Measurements from ENCODE around the gene CACNA1I. TPM values are rescaled to one million over a fixed set of nuclear protein-coding genes. Genes with fewer than 3 reads are reported as not detected.
A peak's percentile ranks its signal among the peaks of the same experiment; 100 is the strongest.

Gene CACNA1I
- total RNA-seq, 1 donor from 2014 or later: 0.05 TPM

DNA sequence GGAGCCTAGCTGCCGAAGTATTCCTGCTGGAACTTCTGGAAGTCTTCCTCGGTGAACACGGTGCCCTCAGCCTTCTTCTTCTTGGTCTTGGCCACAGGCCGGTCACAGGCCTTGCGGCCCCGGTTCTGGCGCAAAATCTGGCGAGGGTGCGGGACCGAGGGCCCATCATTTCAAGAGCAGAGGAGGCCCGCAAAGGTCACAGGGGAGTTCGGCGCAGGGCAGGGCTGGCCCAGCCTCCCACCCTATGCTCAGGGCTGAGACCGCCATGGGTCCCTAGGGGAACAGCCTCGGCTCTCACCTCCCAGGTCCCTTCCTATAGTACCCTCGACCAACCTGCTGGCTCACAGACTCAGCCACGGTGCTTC lies 41.1 kb upstream of the CACNA1I start:
- peaks cover 62% of the 10 kb centered on the region for H3K36me3 Mint-ChIP-seq (ENCODE audit: low read depth)
- intact Hi-C loops (cut with micrococcal nuclease): loop anchor here (1.0 to 10.0 kb wide), 2 partner anchors 36 to 1755 kb away; partner anchors contain the start of gene RANGAP1

GRCh38 chr22:39530116-39530515 lies 40.4 kb upstream of the CACNA1I start:
- Mint-ChIP-seq H3K4me3 (peak overlapping the region; percentile 97), H3K36me3 (ENCODE audit: low read depth) (peaks cover 56% of the 10 kb centered on the region), H3K27ac (peak overlapping the region; percentile 46), H3K4me1 (peaks cover 67% of the 10 kb centered on the region), H3K27me3 (peaks cover 3% of the 10 kb centered on the region), H3K9me3 (no peaks in the 10 kb centered on the region)
- intact Hi-C loops (cut with micrococcal nuclease): loop anchor here (1.0 to 5.0 kb wide), 3 partner anchors 34 to 412 kb away; partner anchors contain the start of gene GRAP2
- DNase-seq: no peak

More for the DNA sequence above, 41.1 kb upstream of the CACNA1I start:
- no peak for DNase-seq
- peaks cover 3% of the 10 kb centered on the region for H3K27me3 Mint-ChIP-seq
- H3K4me1 Mint-ChIP-seq: peaks cover 72% of the 10 kb centered on the region
- H3K27ac Mint-ChIP-seq: peak overlapping the region; percentile 46
- H3K4me3 Mint-ChIP-seq: peak overlapping the region; percentile 97
- no peaks in the 10 kb centered on the region for H3K9me3 Mint-ChIP-seq

DNA sequence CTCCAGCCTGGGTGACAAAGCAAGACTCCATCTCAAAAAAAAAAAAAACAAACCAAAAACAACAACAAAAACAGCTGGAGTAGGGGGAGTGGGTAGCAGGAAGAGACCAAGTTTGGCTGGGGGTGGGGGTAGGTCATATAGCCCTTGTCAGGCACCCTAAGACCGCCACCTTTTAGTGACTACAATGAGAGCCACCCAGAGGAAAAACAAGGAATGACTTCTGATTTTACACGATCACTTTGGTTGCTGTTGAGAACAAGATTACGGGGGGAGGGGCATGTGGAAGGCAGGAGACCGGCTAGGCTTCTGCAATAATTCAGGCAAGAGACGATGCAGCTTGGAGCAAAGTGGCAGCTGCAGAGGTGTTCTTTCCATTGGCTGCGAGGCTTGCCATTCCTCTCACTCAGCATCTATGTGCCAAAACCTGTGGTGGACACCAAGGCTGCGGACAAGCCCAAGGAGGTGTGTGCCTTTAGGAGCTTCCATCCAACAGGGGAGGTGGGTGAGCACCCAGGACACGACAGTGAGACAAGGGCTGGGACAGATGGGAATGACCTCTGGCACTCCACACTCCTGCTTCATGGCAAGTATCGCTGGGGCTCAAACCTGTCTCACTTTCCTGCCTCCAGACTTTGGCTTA lies 39.7 kb upstream of the CACNA1I start:
- intact Hi-C loops (cut with micrococcal nuclease): loop anchor here (1.0 to 5.0 kb wide), 3 partner anchors 35 to 411 kb away; partner anchors contain the start of gene GRAP2
- Mint-ChIP-seq H3K36me3 (ENCODE audit: low read depth) (peaks cover 50% of the 10 kb centered on the region), H3K27ac (peak overlapping the region; percentile 50), H3K4me1 (peaks cover 61% of the 10 kb centered on the region), H3K4me3 (peak overlapping the region; percentile 97), H3K9me3 (no peaks in the 10 kb centered on the region), H3K27me3 (peaks cover 3% of the 10 kb centered on the region)
- peak; percentile 73 for DNase-seq

- peaks cover 3% of the 10 kb centered on the region for H3K27me3 Mint-ChIP-seq
- H3K9me3 Mint-ChIP-seq: no peaks in the 10 kb centered on the region
- H3K36me3 Mint-ChIP-seq (ENCODE audit: low read depth): peaks cover 42% of the 10 kb centered on the region
- peaks cover 50% of the 10 kb centered on the region for H3K4me1 Mint-ChIP-seq
- H3K4me3 Mint-ChIP-seq: peak within 1 kb of the TSS; percentile 97
- DNase-seq: peak; percentile 100
- intact Hi-C loops (cut with micrococcal nuclease): loop anchor here (1.0 to 5.0 kb wide), 7 partner anchors 12 to 814 kb away; partner anchors contain the start of genes ADSL, ATF4, GRAP2 and MIEF1
- H3K27ac Mint-ChIP-seq: peak within 1 kb of the TSS; percentile 91
Measured at GRCh38 chr22:39532215-39533073, 38.1 kb upstream of the CACNA1I start, which contains the start of gene RPS19BP1. Gene RPS19BP1 (minus strand): TSS chr22:39532748. CDS start chr22:39532738, 10 bp downstream.

- Mint-ChIP-seq H3K36me3 (ENCODE audit: low read depth) (peaks cover 30% of the 10 kb centered on the region), H3K27ac (no peak overlapping the region), H3K27me3 (peaks cover 3% of the 10 kb centered on the region), H3K4me1 (peaks cover 40% of the 10 kb centered on the region), H3K4me3 (peak overlapping the region; percentile 29), H3K9me3 (no peaks in the 10 kb centered on the region)
- no peak for DNase-seq
- intact Hi-C loops (cut with micrococcal nuclease): loop anchor here (1.0 to 5.0 kb wide), 4 partner anchors 368 to 502 kb away; partner anchors contain the start of gene GRAP2
Measured at GRCh38 chr22:39534092-39534506, 36.5 kb upstream of the CACNA1I start.

- no peaks in the 10 kb centered on the region for H3K9me3 Mint-ChIP-seq
- DNase-seq: peak; percentile 95
- intact Hi-C loops (cut with micrococcal nuclease): loop anchor here (1.0 to 5.0 kb wide), 4 partner anchors 368 to 502 kb away; partner anchors contain the start of gene GRAP2
- H3K27me3 Mint-ChIP-seq: peaks cover 3% of the 10 kb centered on the region
- H3K4me3 Mint-ChIP-seq: peak overlapping the region; percentile 29
- no peak overlapping the region for H3K27ac Mint-ChIP-seq
- H3K4me1 Mint-ChIP-seq: peaks cover 35% of the 10 kb centered on the region
- peaks cover 24% of the 10 kb centered on the region for H3K36me3 Mint-ChIP-seq (ENCODE audit: low read depth)
Measured at GRCh38 chr22:39534591-39535356, 35.8 kb upstream of the CACNA1I start.

DNA sequence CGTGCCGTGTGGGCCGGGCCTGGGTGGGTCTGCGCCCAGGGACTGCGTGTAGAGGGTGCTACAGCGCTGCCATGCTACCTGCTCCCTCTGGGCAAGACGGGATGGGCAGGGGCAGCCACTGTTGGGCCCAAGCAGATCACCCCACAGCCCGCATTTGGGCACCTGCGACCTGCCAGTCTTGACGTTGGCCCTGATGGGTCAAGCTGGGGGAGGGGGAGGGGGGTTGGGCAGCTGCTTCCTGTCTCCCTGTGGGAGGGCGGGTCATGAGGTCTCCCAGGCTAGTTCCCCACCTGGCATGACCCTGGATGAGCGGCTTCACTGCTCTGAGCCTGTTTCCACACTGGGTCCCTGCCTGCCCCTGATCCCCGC lies 35.2 kb upstream of the CACNA1I start:
- intact Hi-C loops (cut with micrococcal nuclease): no loop called here
- H3K9me3 Mint-ChIP-seq: no peaks in the 10 kb centered on the region
- H3K4me3 Mint-ChIP-seq: no peak overlapping the region
- H3K27me3 Mint-ChIP-seq: peaks cover 6% of the 10 kb centered on the region
- H3K27ac Mint-ChIP-seq: no peak overlapping the region
- H3K4me1 Mint-ChIP-seq: peaks cover 31% of the 10 kb centered on the region
- peaks cover 18% of the 10 kb centered on the region for H3K36me3 Mint-ChIP-seq (ENCODE audit: low read depth)
- no peak for DNase-seq

- peaks cover 12% of the 10 kb centered on the region for H3K36me3 Mint-ChIP-seq (ENCODE audit: low read depth)
- no peak for DNase-seq
- peaks cover 26% of the 10 kb centered on the region for H3K4me1 Mint-ChIP-seq
- H3K9me3 Mint-ChIP-seq: no peaks in the 10 kb centered on the region
- H3K4me3 Mint-ChIP-seq: no peak overlapping the region
- no peak overlapping the region for H3K27ac Mint-ChIP-seq
- peaks cover 8% of the 10 kb centered on the region for H3K27me3 Mint-ChIP-seq
- intact Hi-C loops (cut with micrococcal nuclease): no loop called here
Measured at GRCh38 chr22:39535831-39536449, 34.6 kb upstream of the CACNA1I start.

GRCh38 chr22:39536711-39537110 lies 33.8 kb upstream of the CACNA1I start:
- Mint-ChIP-seq H3K27me3 (peaks cover 8% of the 10 kb centered on the region), H3K4me1 (peaks cover 18% of the 10 kb centered on the region), H3K9me3 (no peaks in the 10 kb centered on the region), H3K27ac (no peak overlapping the region), H3K36me3 (ENCODE audit: low read depth) (peaks cover 7% of the 10 kb centered on the region), H3K4me3 (no peak overlapping the region)
- intact Hi-C loops (cut with micrococcal nuclease): no loop called here
- DNase-seq: no peak

DNA sequence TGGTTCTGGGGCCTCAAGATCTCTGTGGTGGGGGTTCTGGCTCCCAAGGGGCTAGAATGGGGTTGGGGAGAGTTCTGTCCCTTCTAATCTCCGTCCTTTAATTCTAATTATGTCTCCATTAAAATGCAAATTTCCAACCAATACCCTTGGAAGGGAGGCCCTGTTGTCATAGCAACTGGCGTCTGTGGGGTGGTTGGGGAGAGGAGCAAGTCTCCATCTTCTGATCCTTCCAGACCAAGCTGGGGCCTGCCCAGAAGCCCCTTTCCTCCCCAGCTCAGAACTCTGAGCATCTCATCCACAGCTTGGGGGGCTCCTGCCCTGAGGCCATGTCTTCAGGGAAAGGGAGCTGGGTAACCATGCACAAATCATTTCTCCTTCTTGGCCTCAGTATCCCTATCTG lies 32.6 kb upstream of the CACNA1I start:
- H3K4me3 Mint-ChIP-seq: no peak overlapping the region

GRCh38 chr22:39543095-39543494 lies 27.5 kb upstream of the CACNA1I start:
- Mint-ChIP-seq H3K4me3 (no peak overlapping the region), H3K9me3 (no peaks in the 10 kb centered on the region), H3K27ac (no peak overlapping the region), H3K4me1 (peaks cover 13% of the 10 kb centered on the region), H3K36me3 (ENCODE audit: low read depth) (no peaks in the 10 kb centered on the region), H3K27me3 (peaks cover 32% of the 10 kb centered on the region)
- intact Hi-C loops (cut with micrococcal nuclease): no loop called here
- peak; percentile 77 for DNase-seq

More for the DNA sequence above, 32.6 kb upstream of the CACNA1I start:
- Mint-ChIP-seq H3K36me3 (ENCODE audit: low read depth) (no peaks in the 10 kb centered on the region), H3K4me1 (peaks cover 8% of the 10 kb centered on the region), H3K27ac (no peak overlapping the region), H3K27me3 (peaks cover 8% of the 10 kb centered on the region), H3K9me3 (no peaks in the 10 kb centered on the region)
- intact Hi-C loops (cut with micrococcal nuclease): no loop called here
- DNase-seq: no peak

GRCh38 chr22:39545386-39546365 lies 24.9 kb upstream of the CACNA1I start:
- Mint-ChIP-seq H3K4me1 (peaks cover 13% of the 10 kb centered on the region), H3K4me3 (peak overlapping the region; percentile 48), H3K9me3 (no peaks in the 10 kb centered on the region), H3K27ac (peak overlapping the region; percentile 3), H3K27me3 (peaks cover 33% of the 10 kb centered on the region), H3K36me3 (ENCODE audit: low read depth) (no peaks in the 10 kb centered on the region)
- intact Hi-C loops (cut with micrococcal nuclease): no loop called here
- peak; percentile 90 for DNase-seq
